ENCODE results near the gene ADTRP.

ADTRP gene

GRCh38 chr6:11734861-11735613, 43.6 kb downstream of the ADTRP start:
- Mint-ChIP-seq H3K9me3 (peaks cover 4% of the 10 kb centered on the region), H3K4me1 (peaks cover 66% of the 10 kb centered on the region), H3K36me3 (no peaks in the 10 kb centered on the region), H3K27ac (peak overlapping the region; percentile 18), H3K27me3 (no peaks in the 10 kb centered on the region), H3K4me3 (no peak overlapping the region)

GRCh38 chr6:11732036-11732631, 46.5 kb downstream of the ADTRP start:
- H3K36me3 Mint-ChIP-seq: peaks cover 1% of the 10 kb centered on the region
- H3K4me1 Mint-ChIP-seq: peaks cover 79% of the 10 kb centered on the region
- peak overlapping the region; percentile 97 for H3K27ac Mint-ChIP-seq
- H3K27me3 Mint-ChIP-seq: no peaks in the 10 kb centered on the region
- peaks cover 4% of the 10 kb centered on the region for H3K9me3 Mint-ChIP-seq
- peak overlapping the region; percentile 61 for H3K4me3 Mint-ChIP-seq

- H3K4me1 Mint-ChIP-seq: peaks cover 84% of the 10 kb centered on the region
- peak overlapping the region; percentile 97 for H3K27ac Mint-ChIP-seq
- peak overlapping the region; percentile 61 for H3K4me3 Mint-ChIP-seq
- H3K36me3 Mint-ChIP-seq: peaks cover 3% of the 10 kb centered on the region
- H3K9me3 Mint-ChIP-seq: peaks cover 4% of the 10 kb centered on the region
- no peaks in the 10 kb centered on the region for H3K27me3 Mint-ChIP-seq
Measured at GRCh38 chr6:11731423-11731822, 47.2 kb downstream of the ADTRP start.

- H3K27ac Mint-ChIP-seq: peak overlapping the region; percentile 48
Measured at GRCh38 chr6:11730641-11731040, 48.0 kb downstream of the ADTRP start.

GRCh38 chr6:11729076-11729475, 49.5 kb downstream of the ADTRP start:
- Mint-ChIP-seq H3K4me3 (peak overlapping the region; percentile 89), H3K4me1 (peaks cover 96% of the 10 kb centered on the region), H3K9me3 (peaks cover 4% of the 10 kb centered on the region), H3K27ac (peak overlapping the region; percentile 95), H3K36me3 (peaks cover 12% of the 10 kb centered on the region), H3K27me3 (no peaks in the 10 kb centered on the region)

More at GRCh38 chr6:11730641-11731040, 48.0 kb downstream of the ADTRP start:
- Mint-ChIP-seq H3K4me1 (peaks cover 91% of the 10 kb centered on the region), H3K27me3 (no peaks in the 10 kb centered on the region), H3K36me3 (peaks cover 6% of the 10 kb centered on the region), H3K9me3 (peaks cover 4% of the 10 kb centered on the region), H3K4me3 (no peak overlapping the region)

- Mint-ChIP-seq H3K4me3 (peak overlapping the region; percentile 89), H3K27ac (peak overlapping the region; percentile 95)
Measured at GRCh38 chr6:11727998-11728961, 50.3 kb downstream of the ADTRP start.

GRCh38 chr6:11727346-11727997, 51.1 kb downstream of the ADTRP start:
- peaks cover 4% of the 10 kb centered on the region for H3K9me3 Mint-ChIP-seq
- H3K4me3 Mint-ChIP-seq: peak overlapping the region; percentile 89
- no peaks in the 10 kb centered on the region for H3K27me3 Mint-ChIP-seq
- peak overlapping the region; percentile 95 for H3K27ac Mint-ChIP-seq
- peaks cover 96% of the 10 kb centered on the region for H3K4me1 Mint-ChIP-seq
- H3K36me3 Mint-ChIP-seq: peaks cover 21% of the 10 kb centered on the region

More at GRCh38 chr6:11727998-11728961, 50.3 kb downstream of the ADTRP start:
- H3K9me3 Mint-ChIP-seq: peaks cover 4% of the 10 kb centered on the region
- H3K4me1 Mint-ChIP-seq: peaks cover 96% of the 10 kb centered on the region
- peaks cover 15% of the 10 kb centered on the region for H3K36me3 Mint-ChIP-seq
- no peaks in the 10 kb centered on the region for H3K27me3 Mint-ChIP-seq

- H3K27me3 Mint-ChIP-seq: no peaks in the 10 kb centered on the region
- no peaks in the 10 kb centered on the region for H3K9me3 Mint-ChIP-seq
- peak overlapping the region; percentile 84 for H3K4me3 Mint-ChIP-seq
- H3K27ac Mint-ChIP-seq: peak overlapping the region; percentile 97
- H3K36me3 Mint-ChIP-seq: peaks cover 38% of the 10 kb centered on the region
- H3K4me1 Mint-ChIP-seq: peaks cover 84% of the 10 kb centered on the region
Measured at GRCh38 chr6:11724286-11724685, 54.3 kb downstream of the ADTRP start.

GRCh38 chr6:11722805-11723631, 55.6 kb downstream of the ADTRP start:
- H3K4me1 Mint-ChIP-seq: peaks cover 80% of the 10 kb centered on the region
- peak overlapping the region; percentile 84 for H3K4me3 Mint-ChIP-seq

GRCh38 chr6:11722220-11722619, 56.4 kb downstream of the ADTRP start:
- no peaks in the 10 kb centered on the region for H3K9me3 Mint-ChIP-seq
- H3K4me1 Mint-ChIP-seq: peaks cover 80% of the 10 kb centered on the region
- H3K4me3 Mint-ChIP-seq: peak overlapping the region; percentile 84
- no peaks in the 10 kb centered on the region for H3K27me3 Mint-ChIP-seq
- H3K27ac Mint-ChIP-seq: peak overlapping the region; percentile 97
- H3K36me3 Mint-ChIP-seq: peaks cover 47% of the 10 kb centered on the region

More at GRCh38 chr6:11722805-11723631, 55.6 kb downstream of the ADTRP start:
- H3K9me3 Mint-ChIP-seq: no peaks in the 10 kb centered on the region
- H3K27me3 Mint-ChIP-seq: no peaks in the 10 kb centered on the region
- peaks cover 42% of the 10 kb centered on the region for H3K36me3 Mint-ChIP-seq
- H3K27ac Mint-ChIP-seq: peak overlapping the region; percentile 97

GRCh38 chr6:11718463-11718862, 60.1 kb downstream of the ADTRP start:
- H3K27me3 Mint-ChIP-seq: no peaks in the 10 kb centered on the region
- peaks cover 77% of the 10 kb centered on the region for H3K4me1 Mint-ChIP-seq
- no peak overlapping the region for H3K4me3 Mint-ChIP-seq
- H3K36me3 Mint-ChIP-seq: peaks cover 41% of the 10 kb centered on the region
- H3K27ac Mint-ChIP-seq: peak overlapping the region; percentile 84
- H3K9me3 Mint-ChIP-seq: no peaks in the 10 kb centered on the region

GRCh38 chr6:11718031-11718430, 60.6 kb downstream of the ADTRP start:
- H3K36me3 Mint-ChIP-seq: peaks cover 36% of the 10 kb centered on the region
- peak overlapping the region; percentile 30 for H3K27ac Mint-ChIP-seq
- H3K9me3 Mint-ChIP-seq: no peaks in the 10 kb centered on the region
- H3K27me3 Mint-ChIP-seq: no peaks in the 10 kb centered on the region
- no peak overlapping the region for H3K4me3 Mint-ChIP-seq
- peaks cover 77% of the 10 kb centered on the region for H3K4me1 Mint-ChIP-seq

- H3K36me3 Mint-ChIP-seq: peaks cover 27% of the 10 kb centered on the region
- H3K4me3 Mint-ChIP-seq: peak overlapping the region; percentile 77
- H3K27me3 Mint-ChIP-seq: no peaks in the 10 kb centered on the region
Measured at GRCh38 chr6:11714798-11715285, 63.8 kb downstream of the ADTRP start.

More at GRCh38 chr6:11714798-11715285, 63.8 kb downstream of the ADTRP start:
- Mint-ChIP-seq H3K27ac (peak overlapping the region; percentile 100), H3K9me3 (peaks cover 5% of the 10 kb centered on the region), H3K4me1 (peaks cover 88% of the 10 kb centered on the region)
